IPS DF 4.7 (cell line): ENCODE data around the gene GPAT2.
"Not testable (repeated sequence)": the region's sequence is repeated elsewhere in the genome, so short reads cannot be mapped to it uniquely, and the experiment has no call there.

Experiments used
- DNase-seq: peaks from one replicate; pipeline ENCODE4 v3.0.0-alpha.2; 2013; ENCODE audit warnings: low spot score; ENCODE audit errors: extremely low read depth

Gene GPAT2

DNA sequence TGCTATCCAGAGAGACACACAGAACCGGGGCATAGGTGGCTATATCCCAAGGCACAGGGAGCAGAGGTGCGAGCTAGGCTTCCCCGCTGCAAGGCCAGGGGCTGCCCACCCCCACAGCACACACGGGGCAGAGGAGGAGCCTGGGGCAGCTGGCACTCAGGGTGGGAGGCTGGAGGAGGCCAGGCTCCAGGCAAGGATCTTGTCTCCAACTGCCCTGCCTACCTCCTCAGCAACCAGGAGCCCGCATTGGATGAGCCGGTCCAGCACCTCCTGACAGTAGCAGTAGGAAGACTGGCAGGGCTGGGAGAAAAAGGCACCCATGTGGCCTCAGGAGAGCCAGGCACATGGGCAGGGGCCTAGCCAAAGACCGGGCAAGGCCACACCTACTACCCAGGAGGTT, 11.0 kb downstream of the GPAT2 start:
- not testable (repeated sequence) for DNase-seq

DNA sequence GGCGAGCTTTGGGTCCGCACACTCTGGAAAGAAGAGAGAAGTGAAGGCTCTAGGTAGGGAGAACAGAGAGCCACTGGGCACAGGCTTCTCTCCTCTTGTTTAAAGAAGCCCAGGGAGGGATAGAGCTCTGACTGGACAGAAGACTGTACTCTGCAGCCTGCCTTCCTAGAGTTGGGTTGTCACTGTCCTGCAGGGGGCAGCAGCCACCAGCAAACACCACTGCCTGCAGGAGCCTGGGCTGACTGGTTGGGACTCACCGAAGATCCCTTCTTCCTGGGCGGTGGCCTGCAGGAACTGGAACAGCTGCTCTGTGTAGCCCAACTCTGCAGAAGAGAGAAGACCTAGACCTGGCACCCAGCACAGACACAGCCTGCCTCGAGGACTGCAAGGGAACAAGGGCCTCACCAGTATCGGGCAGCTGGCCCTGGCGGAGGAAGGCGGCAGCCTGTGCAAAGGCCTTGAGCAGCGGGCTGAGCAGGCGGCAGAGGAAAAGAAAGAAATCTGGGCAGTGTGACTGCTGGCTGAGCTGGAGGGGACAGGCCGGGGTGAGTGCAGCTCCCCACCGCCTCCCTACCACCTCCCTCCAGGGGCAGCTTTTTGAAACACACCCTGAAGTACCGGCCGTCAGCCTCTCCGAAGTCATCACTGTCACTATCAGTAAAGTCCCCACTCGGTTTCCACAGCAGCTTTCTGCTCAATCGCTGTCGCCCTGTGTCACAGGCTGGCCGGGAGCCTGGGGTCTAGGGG, 11.8 kb downstream of the GPAT2 start:
- DNase-seq = not testable (repeated sequence)

DNA sequence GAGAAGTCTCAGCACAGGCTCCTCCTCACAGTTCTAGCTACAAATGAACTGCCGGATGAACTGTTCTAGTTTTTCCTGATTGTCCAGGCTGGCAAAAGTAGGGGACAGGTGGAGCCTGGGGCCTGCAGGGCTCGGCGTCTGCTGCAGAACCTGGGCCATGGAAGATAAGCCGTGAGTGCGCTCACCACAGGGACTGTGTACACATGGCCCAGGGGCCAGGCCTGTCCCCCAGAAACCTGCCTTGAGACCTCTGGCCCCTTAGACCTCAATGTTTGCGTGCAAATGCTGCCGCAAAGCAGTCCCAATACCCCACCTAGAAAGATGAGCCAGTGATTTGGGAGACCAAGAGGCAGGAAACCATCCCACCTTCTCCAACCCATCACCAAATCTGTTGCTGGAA, 12.6 kb downstream of the GPAT2 start:
- DNase-seq = not testable (repeated sequence)

DNA sequence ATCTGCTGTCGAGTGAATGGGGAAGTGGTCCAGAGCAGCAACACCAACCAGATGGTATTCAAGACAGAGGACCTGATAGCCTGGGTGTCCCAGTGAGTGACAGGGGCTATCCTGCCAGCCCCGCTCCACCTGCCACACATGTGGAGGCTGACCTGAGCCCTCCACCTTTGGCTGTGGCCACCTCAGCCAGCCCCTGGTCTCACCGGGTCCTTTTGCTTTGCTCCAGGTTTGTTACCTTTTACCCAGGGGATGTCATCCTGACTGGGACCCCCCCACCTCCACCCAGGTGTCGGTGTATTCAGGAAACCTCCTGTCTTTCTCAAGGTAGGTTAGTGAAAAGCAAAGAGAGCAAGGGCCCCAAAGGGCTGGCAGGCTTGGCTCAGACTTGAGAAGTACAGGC, 13.6 kb downstream of the GPAT2 start:
- DNase-seq = not testable (repeated sequence)

DNA sequence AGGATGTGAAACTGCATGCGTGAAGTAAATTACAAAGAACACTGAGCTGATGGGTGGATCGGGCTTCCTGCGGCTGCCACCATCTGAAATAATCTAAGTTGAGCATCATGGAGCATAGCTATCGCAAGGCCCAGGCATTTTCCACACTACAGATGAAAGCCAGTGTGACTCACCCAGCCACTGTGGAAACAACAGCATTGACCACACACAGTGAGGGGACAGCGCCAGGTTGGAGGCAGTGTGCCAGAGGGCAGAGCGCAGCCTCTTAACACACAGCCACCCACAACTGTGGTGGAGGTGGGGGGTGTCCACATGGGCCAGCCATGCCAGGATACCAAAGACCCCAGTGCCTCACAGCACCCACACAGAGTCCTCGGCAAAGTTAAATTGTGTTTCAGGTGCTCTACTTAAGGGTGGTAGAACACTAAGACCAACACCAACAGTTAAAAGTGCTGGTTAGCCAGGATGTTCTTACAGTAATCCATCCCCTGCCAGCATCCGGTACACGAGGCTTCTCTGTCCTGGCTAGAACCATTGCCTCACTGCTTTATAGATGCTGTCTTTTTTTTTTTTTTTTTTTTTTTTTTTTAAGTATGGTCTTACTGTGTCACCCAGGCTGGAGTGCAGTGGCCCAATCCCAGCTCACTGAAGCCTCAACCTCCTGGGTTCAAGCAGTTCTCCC, 14.7 kb downstream of the GPAT2 start:
- not testable (repeated sequence) for DNase-seq

DNA sequence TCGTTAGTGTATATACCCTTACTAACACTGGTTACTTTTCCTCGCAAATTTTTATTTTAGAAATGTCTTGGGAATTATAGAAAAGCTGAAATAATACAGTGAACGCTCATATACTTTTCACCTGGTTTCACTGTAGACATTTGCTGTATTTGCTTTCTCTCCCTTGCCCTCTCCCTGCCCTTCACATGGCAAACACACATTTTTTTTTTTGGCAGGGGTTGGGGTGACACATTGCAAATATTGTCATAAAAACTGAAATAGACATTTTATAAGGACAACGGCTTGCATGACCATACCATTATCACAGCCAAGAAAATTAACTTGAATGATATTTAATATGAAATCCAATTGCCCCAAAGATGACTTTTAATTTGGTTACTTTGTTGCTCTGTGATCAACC, 18.4 kb downstream of the GPAT2 start:
- not testable (repeated sequence) for DNase-seq

DNA sequence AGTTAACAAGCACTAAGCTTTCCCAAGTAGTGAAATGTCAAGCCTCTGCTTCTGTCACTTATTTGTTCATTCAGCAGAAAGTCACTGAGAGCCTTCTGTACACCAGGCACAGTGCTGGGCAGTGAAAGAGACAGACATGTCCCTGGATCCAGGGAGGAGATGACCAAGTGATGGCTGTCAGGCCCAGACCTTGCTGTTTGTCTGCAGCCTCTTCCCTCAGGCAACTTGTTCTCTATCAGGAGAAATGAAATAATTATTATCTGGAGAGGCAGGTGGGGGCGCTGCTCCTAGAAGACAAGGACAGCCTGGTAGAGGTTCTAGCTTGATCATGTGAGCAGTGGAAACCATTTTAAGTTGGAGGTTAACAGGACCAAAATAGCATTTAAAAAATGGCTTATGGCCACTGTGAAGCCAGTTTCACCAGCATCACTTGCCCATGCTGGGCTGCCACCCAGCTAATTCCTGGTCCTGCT, 21.9 kb downstream of the GPAT2 start:
- not testable (repeated sequence) for DNase-seq

DNA sequence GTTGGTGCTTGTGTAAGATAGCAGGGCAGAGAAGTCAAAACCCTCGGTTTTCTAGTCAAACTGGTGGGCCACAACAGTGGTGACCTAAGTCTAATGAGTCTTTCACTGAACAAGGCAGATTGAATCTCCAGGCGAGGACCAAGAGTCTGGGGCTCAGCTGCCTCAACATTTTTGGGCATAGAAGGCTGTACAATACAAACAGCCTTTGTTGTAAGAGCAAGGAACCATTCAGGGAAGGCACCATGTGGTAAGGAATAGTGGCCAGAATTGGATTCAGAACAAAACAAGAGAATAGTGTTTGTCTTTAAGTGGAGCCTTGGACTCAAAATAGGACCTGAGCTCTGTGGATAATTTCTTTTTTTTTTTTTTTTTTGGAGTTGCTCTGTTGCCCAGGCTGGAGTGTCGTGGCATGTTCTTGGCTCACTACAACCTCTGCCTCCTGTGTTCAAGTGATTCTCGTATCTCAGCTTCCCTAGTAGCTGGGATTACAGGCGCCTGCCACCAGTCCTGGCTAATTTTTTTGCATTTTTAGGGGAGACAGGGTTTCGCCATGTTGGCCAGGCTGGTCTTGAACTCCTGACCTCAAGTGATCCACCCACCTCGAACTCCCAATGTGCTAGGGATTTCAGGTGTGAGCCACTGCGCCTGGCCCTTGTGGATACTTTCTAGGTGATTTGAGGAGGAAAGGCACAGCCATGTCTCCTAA, 22.5 kb downstream of the GPAT2 start:
- not testable (repeated sequence) for DNase-seq

DNA sequence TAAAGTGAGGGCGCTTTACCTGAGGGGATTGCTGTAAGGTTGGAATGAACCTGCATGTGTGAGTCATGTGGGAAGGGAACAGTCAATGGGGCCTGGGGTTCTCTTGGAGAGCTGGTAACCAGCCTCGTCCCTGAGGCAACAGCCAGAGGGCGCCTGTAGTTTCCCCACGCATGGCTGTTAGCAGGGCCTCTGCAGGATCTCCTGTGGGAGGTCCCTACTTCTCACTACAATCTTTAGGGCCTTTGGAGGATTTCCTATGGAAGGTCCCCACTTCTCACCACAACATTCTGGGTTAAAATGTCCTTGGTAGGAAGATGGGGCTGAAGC, 23.6 kb downstream of the GPAT2 start:
- not testable (repeated sequence) for DNase-seq

DNA sequence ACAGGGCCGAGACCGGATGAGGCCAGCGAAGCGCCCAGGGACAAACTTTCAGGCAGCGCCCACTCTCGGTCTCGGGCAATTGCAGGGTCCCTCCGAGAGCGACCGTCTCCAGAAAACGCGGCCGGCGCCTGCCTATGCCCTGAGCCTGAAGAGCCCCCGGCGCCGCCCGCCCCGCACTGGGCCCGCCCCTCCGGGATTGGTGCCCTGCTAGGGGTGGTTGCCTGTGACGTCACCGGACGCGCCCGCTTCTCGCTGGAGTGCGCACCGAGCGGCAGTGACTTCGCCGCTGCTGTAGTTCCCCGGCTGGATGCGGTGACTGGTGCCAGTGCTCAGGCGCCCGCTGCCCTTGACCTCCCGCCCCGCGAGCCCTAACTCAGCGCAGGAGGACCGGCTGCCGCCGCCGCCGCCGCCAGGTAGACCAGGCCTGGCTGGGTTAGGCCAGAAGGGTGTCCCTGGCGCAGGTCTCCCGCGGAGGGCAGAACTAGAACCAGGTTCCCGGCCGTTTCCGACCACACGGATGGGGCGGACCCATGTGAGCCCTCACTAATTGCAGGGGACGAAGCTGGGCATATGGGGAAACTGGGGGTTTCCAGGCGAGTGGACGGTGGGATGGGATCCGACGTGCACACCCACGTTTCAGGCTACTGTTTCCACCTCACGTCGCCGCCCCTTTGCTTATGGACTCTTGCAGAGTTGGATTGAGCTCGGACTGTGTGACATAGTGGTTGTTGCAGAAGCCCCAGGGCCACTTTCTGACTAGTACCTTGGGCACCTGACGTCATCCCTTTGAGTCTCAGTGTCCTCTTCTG, 24.2 kb downstream of the GPAT2 start:
- DNase-seq = peak; percentile 38

DNA sequence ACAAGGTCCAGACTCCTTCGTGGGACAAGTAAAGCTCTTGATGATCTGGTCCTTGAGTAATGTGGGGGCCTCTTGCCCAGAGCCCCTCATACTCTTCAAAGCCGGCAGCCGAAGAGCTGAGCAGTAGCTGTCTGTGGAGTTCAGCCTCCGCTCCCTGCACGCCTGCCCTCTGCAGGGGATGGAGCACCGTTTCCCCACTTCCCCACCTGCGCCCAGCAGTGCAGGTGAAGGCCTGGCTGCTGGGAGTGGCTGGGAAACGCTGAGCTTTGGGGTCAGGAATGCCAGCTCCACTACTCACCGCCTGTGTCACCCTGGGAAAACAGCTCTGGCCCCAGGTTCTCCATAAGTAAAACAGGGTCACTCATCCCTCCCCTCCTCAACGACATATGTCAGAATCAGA, 24.9 kb downstream of the GPAT2 start:
- DNase-seq = not testable (repeated sequence)

DNA sequence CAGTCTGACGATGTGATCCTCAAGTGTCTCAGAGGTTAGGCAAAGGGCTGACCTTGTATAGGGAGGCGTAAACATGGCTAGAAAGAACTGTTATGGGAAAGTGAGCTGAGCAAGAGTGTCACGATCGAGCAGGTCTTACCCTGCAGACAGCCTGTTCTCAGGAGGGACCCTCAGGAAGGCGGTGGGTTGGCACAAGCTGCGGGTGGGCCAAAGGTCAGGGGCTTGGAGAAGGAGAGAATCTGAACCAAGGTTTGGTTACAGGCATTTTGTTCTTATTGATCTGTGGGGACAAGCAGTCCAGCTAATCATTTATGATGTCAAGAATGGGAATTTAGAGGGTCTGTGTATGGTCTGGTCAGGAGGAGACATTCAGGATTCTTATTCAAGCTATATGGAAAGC, 26.7 kb downstream of the GPAT2 start:
- DNase-seq = not testable (repeated sequence)

DNA sequence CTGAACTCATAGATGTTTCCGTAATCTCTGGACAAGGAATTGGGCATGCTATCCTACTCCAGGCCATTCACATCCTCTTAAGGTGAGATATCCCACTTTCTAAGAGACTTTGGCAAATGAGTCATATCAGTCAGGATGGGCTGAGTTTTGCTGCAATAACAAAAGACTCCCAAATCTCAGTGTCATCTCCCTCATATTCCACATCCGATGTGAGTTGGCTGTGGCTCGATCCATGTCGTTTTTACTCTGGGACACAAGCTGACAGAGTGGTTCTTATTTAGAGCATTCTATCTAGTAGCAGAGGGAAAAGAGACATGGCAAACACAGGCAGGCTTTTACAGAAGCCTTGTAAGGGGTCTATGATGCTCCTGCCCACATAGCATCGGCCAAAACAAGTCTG, 28.5 kb downstream of the GPAT2 start:
- not testable (repeated sequence) for DNase-seq

DNA sequence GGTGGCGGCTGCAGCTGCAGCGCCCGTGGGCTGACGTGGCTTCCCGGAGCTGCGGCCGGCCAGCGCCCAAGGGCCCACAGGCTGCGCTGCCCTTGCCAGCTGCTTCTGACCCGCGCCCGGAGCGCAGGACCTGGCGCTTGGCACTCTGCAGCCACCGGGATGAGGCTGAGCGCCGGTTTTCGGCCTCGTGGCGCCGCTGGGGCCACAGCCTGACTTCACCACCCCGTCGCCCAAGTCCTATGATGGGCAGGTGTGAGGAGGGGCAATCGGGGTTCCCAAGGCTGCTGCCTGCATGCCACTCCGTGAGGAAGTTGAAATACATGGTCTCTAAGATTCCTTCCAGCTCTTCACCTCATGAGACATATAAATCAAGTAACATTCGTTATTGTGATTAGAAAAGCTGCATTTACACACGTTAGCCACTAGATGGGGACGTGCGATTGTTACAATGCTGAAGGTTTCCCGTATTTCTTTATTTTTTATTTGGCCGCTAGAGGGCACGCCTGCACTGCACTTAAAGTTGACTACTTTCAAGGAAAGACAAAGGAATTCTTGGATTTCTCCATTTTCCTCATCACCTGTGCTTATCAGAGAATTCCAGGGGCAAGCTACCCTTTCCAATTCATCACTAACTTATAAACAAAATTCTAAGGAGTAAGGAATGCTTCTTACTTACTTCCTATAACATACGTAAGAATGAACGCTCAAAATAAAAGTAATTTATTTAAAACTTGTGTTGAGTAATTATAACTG, 42.0 kb downstream of the GPAT2 start:
- DNase-seq = not testable (repeated sequence)

DNA sequence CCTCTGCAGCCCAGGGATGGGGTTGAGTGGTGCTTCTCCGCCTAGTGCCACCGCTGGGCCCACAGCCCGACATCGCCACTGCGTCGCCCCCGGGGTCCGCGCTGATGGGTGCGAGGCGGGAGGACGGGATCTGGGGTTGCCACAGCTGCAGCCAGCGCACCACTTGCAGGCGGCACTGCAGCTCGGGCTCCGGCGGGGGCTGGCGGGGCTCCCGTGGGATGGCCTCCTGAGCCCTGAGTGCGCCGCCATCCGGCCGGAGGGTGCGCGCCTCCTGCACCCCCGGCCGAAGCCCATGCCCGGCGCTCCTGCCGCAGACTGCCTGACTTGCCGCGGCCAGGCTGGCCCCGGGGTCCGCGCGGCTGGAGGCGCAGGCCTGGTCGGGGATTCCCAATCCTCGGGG, 42.6 kb downstream of the GPAT2 start:
- not testable (repeated sequence) for DNase-seq

DNA sequence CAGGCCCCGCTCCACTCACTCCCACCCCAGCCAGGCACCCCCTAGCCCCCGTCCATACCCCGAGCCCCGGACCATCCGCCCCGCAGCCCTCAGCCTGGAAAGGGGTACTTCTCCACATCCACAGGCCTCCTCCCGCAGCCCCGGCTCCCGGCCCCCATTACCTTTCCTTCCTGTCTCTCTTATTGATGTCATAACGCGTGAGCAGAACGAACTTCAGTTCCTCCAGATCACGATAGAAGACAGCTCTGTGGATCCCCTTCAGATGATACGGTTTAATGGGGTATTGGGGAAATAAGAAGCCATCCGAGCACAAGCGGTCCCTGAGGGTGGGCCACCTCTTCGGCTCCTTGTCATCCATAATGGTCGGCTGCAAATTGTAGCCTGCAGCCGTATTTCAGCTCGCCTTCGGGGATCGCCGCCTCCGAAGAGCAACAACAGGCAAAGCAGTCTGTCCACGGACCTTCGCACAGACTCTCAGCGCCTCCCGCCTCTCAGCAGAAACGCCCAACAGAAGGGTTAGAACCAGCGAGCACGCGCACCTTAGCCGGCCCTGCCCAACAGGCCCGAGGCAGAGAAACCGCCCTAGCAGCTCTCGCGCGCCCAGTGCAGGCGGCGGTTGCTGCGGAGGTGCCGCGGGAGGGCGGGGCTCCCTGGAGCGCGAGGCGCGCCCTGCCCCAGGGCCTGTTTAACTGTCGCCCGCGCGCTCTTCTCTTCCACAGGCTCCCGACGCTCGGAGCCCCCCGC, 43.2 kb downstream of the GPAT2 start, which contains the start of gene ANKRD36C:
ANKRD36C (minus strand) TSS at position 474 of the 744 bp plus-strand sequence; CDS start at position 358, 116 bp downstream.
- not testable (repeated sequence) for DNase-seq

DNA sequence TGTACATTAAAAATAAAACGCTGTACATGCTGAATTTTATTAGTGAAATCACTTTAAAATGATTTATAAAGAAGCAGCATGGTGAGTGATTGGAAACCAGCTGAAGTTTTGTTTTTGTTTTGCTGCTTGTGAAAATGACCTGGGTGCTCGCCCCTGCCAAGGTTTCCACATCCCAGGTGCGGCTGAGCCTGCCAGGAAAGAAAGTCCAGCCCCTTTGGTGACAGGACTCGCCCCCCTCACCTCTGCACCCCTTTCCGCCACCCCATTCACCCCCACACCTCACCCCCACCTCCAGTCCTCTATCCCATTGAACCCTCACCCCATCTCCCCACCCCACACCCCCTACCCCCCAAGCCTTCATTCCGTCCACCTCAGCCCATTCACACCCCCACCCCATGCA, 43.8 kb downstream of the GPAT2 start:
- not testable (repeated sequence) for DNase-seq
